Tibial nerve (tissue), 3 donors: ENCODE measurements around the gene BTAF1.

ENCODE experiments used
- CTCF ChIP-seq, 5 experiments: fragments of 200-600 bp in 3 of 5; fragments of 450-650 bp in 2 of 5; sonication (generic) in 3 of 5; IDR thresholded peaks; one replicate each; pipeline ENCODE4 v1.5.1; 2016 to 2019; ENCODE audit warnings: antibody characterized with exemption in 5 of 5, mild to moderate bottlenecking in 3 of 5, moderate library complexity in 2 of 5
- POLR2A ChIP-seq, 2 donors: fragments of 450-650 bp; IDR thresholded peaks; one replicate each; pipeline ENCODE4 v1.6.1; 2017; ENCODE audit warnings: antibody characterized with exemption in 2 of 2, mild to moderate bottlenecking in 2 of 2, moderate library complexity in 2 of 2

DNA sequence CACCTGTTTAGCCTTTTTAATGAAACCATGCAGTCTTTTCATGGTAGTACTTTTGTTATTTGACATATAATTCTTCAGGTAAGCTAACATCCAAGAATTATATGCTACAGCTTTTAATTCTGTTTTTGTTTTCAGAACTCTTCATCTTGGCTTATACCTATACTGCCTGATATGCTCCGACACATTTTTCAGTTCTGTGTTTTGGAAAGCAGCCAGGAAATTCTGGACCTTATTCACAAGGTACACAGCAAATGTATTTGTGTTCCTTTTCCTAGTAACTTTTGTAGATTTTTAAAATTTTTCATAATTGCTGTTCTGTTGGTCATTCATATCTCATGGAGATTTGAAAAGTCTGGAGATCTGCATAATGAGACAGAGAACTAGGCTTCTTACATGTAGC, 56.7 kb downstream of the BTAF1 start:
- TF ChIP-seq CTCF (IDR thresholded peaks at IDR 0.05) = no peak
- no peak for TF ChIP-seq POLR2A (IDR thresholded peaks at IDR 0.05)
